AG09309 (cell line): ENCODE data around the gene BEGAIN.

Experiments used
- DNase-seq: peaks from one replicate; pipeline ENCODE4 v3.0.0-alpha.2; 2010; ENCODE audit warnings: low read depth
- H3K4me3 ChIP-seq: 2 replicates; pipeline ENCODE4 v1.5.1; 2011; ENCODE audit warnings: mild to moderate bottlenecking, low read depth, low read length, moderate library complexity; ENCODE audit not compliant: control insufficient read depth
- CTCF ChIP-seq: IDR thresholded peaks from 2 replicates; pipeline ENCODE4 v1.5.1; 2011; ENCODE audit warnings: mild to moderate bottlenecking, low read depth, low read length, inconsistent platforms; ENCODE audit not compliant: insufficient read depth, control insufficient read depth; ENCODE audit errors: missing control alignments

BEGAIN gene

GRCh38 chr14:100547633-100548294 lies 39.5 kb downstream of the BEGAIN start:
- no peak for TF ChIP-seq CTCF
- no peak for DNase-seq
- H3K4me3 ChIP-seq, result no peak overlapping the region

- DNase-seq, result no peak
- no peak overlapping the region for H3K4me3 ChIP-seq
- no peak for TF ChIP-seq CTCF
Observed at GRCh38 chr14:100546051-100546443, 41.2 kb downstream of the BEGAIN start.

- DNase-seq, result no peak
- TF ChIP-seq CTCF, result no peak
- no peak overlapping the region for H3K4me3 ChIP-seq
Observed at GRCh38 chr14:100545359-100545758, 41.9 kb downstream of the BEGAIN start.

- DNase-seq, result no peak
- no peak for TF ChIP-seq CTCF
Observed at GRCh38 chr14:100544506-100545141, 42.6 kb downstream of the BEGAIN start.

GRCh38 chr14:100543471-100544455 lies 43.5 kb downstream of the BEGAIN start:
- no peak for TF ChIP-seq CTCF
- DNase-seq, result no peak
- no peak overlapping the region for H3K4me3 ChIP-seq

More at GRCh38 chr14:100544506-100545141, 42.6 kb downstream of the BEGAIN start:
- no peak overlapping the region for H3K4me3 ChIP-seq

GRCh38 chr14:100542619-100543205 lies 44.5 kb downstream of the BEGAIN start:
- DNase-seq, result no peak
- no peak for TF ChIP-seq CTCF
- no peak overlapping the region for H3K4me3 ChIP-seq
